Mesendoderm (in vitro differentiated cells): Measurements from ENCODE around the gene DNAJC6.

ENCODE experiments used
- DNase-seq: peaks from one replicate; pipeline ENCODE4 v3.0.0; 2013
- H2AK5ac ChIP-seq: 2 replicates; pipeline ENCODE4 v1.6.1; 2013; ENCODE audit warnings: low read length, inconsistent platforms
- H2BK120ac ChIP-seq: 2 replicates; pipeline ENCODE4 v1.6.1; 2013; ENCODE audit warnings: low read depth, mild to moderate bottlenecking, low read length, moderate library complexity, mixed read lengths
- H2BK15ac ChIP-seq: replicated peaks from 2 replicates; pipeline ENCODE4 v1.6.1; 2013; ENCODE audit warnings: low read depth, mild to moderate bottlenecking, moderate library complexity
- H2BK5ac ChIP-seq: 2 replicates; pipeline ENCODE4 v1.6.1; 2013; ENCODE audit warnings: low read length, inconsistent platforms
- H3K18ac ChIP-seq: 2 replicates; pipeline ENCODE4 v1.6.1; 2013; ENCODE audit warnings: mild to moderate bottlenecking, low read length, mixed read lengths
- H3K23ac ChIP-seq: one replicate; pipeline ENCODE4 v1.6.1; 2013; ENCODE audit warnings: low read length
- H3K27ac ChIP-seq: 2 replicates; pipeline ENCODE4 v1.5.1; 2013; ENCODE audit warnings: low read depth, mild to moderate bottlenecking, inconsistent platforms, low read length, moderate library complexity
- H3K27me3 ChIP-seq: 2 replicates; pipeline ENCODE4 v1.6.1; 2013; ENCODE audit warnings: low read length, control low read depth, mild to moderate bottlenecking, inconsistent platforms; ENCODE audit not compliant: insufficient read depth, poor library complexity
- H3K36me3 ChIP-seq: 2 replicates; pipeline ENCODE4 v1.6.1; 2013; ENCODE audit warnings: low read length, inconsistent platforms; ENCODE audit not compliant: control insufficient read depth, insufficient read depth
- H3K4ac ChIP-seq: one replicate; pipeline ENCODE4 v1.6.1; 2013; ENCODE audit warnings: low read depth, mild to moderate bottlenecking, low read length, moderate library complexity
- H3K4me1 ChIP-seq: 2 replicates; pipeline ENCODE4 v1.6.1; 2013; ENCODE audit warnings: low read depth, low read length, inconsistent platforms; ENCODE audit not compliant: control insufficient read depth
- H3K4me2 ChIP-seq: 2 replicates; pipeline ENCODE4 v1.6.1; 2013; ENCODE audit warnings: low read length
- H3K4me3 ChIP-seq: 2 replicates; pipeline ENCODE4 v1.5.1; 2013; ENCODE audit warnings: mild to moderate bottlenecking, low read length
- H3K56ac ChIP-seq: one replicate; pipeline ENCODE4 v1.6.1; 2013; ENCODE audit warnings: low read length
- H3K79me1 ChIP-seq: 2 replicates; pipeline ENCODE4 v1.6.1; 2013; ENCODE audit warnings: low read length, inconsistent platforms
- H3K79me2 ChIP-seq: 2 replicates; pipeline ENCODE4 v1.6.1; 2013; ENCODE audit warnings: mild to moderate bottlenecking, low read length; ENCODE audit not compliant: control insufficient read depth, insufficient read depth
- H3K9ac ChIP-seq: 2 replicates; pipeline ENCODE4 v1.6.1; 2013; ENCODE audit warnings: low read length, inconsistent platforms
- H4K5ac ChIP-seq: one replicate; pipeline ENCODE4 v1.6.1; 2013; ENCODE audit warnings: low read length
- H4K8ac ChIP-seq: one replicate; pipeline ENCODE4 v1.6.1; 2013; ENCODE audit warnings: low read depth, mild to moderate bottlenecking, control low read depth, low read length, moderate library complexity
- WGBS: extraction: QIAGEN DNeasy Blood & Tissue Kit; methylation state at CpG from one replicate; pipeline ENCODE4 v1.1.7; 2013; ENCODE audit warnings: low lambda C conversion rate, missing lambda C conversion rate; ENCODE audit not compliant: insufficient coverage; ENCODE audit errors: extremely low coverage; 5-methylcytosine and 5-hydroxymethylcytosine counted together

The DNAJC6 gene

DNA sequence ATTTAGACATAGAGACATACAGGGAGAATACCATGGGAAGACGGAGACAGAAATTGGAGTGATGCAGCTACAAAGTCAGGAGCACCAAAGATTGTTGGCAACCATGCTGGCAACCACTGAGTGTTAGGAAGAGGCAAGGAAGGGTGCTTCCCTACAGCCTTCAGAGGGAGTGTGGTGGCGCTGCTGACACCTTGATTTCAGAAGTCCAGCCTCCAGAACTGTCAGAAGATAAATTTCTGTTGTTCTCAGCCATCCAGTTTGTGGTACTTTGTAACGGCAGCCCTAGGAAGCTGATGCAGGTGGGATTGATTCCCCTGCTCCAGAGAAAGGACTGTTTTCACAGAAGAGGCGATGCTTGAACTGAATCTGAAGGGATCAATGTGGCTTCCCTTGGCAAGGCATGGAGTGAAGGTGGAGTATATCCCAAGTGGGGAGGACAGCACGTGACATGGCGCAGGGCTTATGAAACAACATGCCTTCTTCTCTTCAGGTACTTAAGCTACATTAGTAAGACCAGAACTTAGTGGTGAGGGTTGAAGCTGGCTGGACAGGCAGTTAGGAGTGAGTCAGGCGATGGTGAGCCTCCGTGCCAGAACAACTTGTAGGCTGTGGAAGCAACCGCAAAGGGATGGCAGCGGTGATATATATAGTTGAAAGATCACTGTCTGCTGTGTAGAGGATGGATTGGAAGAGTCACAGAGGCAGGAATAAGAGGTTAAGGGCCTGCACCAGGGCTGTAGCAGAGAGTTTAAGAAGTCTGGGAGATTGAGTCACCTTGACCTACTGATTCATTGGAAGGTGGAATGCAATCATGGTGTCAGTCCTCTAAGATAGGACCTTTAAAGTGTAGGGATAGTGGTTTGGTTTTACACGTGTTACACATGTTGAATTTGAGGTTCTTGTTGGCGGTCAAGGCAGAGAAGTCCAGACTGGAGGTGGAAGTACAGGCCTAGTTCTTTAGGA lies 113.2 kb downstream of the DNAJC6 start:
- no peaks in the 10 kb centered on the region for H3K36me3 ChIP-seq
- no peak overlapping the region for H3K56ac ChIP-seq
- H3K79me2 ChIP-seq: peaks cover 12% of the 10 kb centered on the region
- H3K23ac ChIP-seq: no peak overlapping the region
- no peak overlapping the region for H3K9ac ChIP-seq
- no peak overlapping the region for H3K4me2 ChIP-seq
- no peak overlapping the region for H2BK5ac ChIP-seq
- H4K8ac ChIP-seq: no peak overlapping the region
- WGBS: no CpG with 5 or more reads among the region's 12 CpGs
- no peak overlapping the region for H2BK120ac ChIP-seq
- no peak overlapping the region for H2AK5ac ChIP-seq
- peaks cover 7% of the 10 kb centered on the region for H3K79me1 ChIP-seq
- no peaks in the 10 kb centered on the region for H3K27me3 ChIP-seq
- H3K27ac ChIP-seq: no peak overlapping the region
- no peak overlapping the region for H3K4me3 ChIP-seq
- H2BK15ac ChIP-seq: no peak overlapping the region
- no peak overlapping the region for H3K18ac ChIP-seq
- peaks cover 2% of the 10 kb centered on the region for H3K4me1 ChIP-seq
- H3K4ac ChIP-seq: no peak overlapping the region
- H4K5ac ChIP-seq: no peak overlapping the region
- DNase-seq: no peak

DNA sequence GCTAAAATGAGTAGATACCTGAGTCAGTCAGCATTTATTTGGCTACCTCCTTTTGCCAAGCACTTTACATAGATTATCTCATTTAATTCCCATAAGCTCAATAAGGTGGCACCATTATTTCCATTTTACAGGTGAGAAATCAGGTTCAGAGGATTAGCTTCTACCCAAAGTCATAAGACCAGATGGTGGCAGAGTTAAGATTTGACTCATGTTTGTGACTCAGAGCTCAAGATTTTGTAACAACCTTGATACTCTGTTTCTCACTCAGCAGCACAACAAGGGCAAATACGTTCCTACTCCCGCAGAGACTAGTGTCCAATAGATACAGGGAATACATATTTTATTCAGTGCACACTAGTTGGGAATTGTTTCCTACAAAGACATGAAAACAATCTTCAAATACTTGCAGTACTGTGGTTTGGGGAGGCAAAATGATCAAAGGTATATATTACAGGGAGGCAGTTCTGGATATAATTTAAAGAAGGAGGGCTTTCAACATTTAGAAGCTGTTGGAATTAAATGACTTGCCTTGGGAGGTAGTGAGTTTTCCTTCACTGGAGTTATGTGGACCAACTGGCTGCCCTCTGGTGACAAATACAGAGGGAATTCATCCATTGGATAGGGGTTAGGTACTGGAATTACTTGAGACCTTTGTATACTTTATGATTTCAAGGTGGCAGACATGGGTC lies 114.7 kb downstream of the DNAJC6 start:
- H3K4ac ChIP-seq: no peak overlapping the region
- H3K56ac ChIP-seq: no peak overlapping the region
- H3K4me3 ChIP-seq: no peak overlapping the region
- peaks cover 12% of the 10 kb centered on the region for H3K79me2 ChIP-seq
- no peak overlapping the region for H4K8ac ChIP-seq
- peaks cover 7% of the 10 kb centered on the region for H3K79me1 ChIP-seq
- no peak overlapping the region for H3K4me2 ChIP-seq
- no peak overlapping the region for H4K5ac ChIP-seq
- H2BK120ac ChIP-seq: no peak overlapping the region
- no peaks in the 10 kb centered on the region for H3K27me3 ChIP-seq
- no peak overlapping the region for H3K18ac ChIP-seq
- H2BK5ac ChIP-seq: no peak overlapping the region
- no peak overlapping the region for H3K23ac ChIP-seq
- no peak overlapping the region for H2BK15ac ChIP-seq
- DNase-seq: peak; percentile 62
- no CpG with 5 or more reads among the region's 2 CpGs for WGBS
- no peak overlapping the region for H2AK5ac ChIP-seq
- no peak overlapping the region for H3K27ac ChIP-seq
- H3K9ac ChIP-seq: no peak overlapping the region
- H3K36me3 ChIP-seq: no peaks in the 10 kb centered on the region
- peaks cover 2% of the 10 kb centered on the region for H3K4me1 ChIP-seq

DNA sequence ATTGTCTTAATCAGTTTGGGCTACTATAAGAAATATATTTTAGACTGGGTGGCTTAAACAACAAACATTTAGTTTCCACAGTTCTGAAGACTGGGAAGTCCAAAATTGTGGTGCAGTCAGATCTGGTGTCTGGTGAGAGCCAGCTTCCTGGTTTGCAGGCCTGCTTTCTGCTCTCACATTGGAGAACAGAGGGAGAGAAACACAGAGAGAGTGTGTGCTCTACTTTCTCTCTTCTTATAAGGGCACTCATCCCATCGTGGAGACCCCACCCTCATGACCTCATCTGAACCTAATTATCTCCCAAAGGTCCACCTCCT lies 115.2 kb downstream of the DNAJC6 start:
- H4K5ac ChIP-seq: no peak overlapping the region
- WGBS: no CpG with 5 or more reads among the region's 1 CpG
- no peak overlapping the region for H3K56ac ChIP-seq
- peak; percentile 39 for DNase-seq
- no peak overlapping the region for H3K4me3 ChIP-seq
- peaks cover 12% of the 10 kb centered on the region for H3K79me2 ChIP-seq
- peaks cover 2% of the 10 kb centered on the region for H3K4me1 ChIP-seq
- no peak overlapping the region for H3K9ac ChIP-seq
- no peaks in the 10 kb centered on the region for H3K27me3 ChIP-seq
- no peaks in the 10 kb centered on the region for H3K36me3 ChIP-seq
- H2BK15ac ChIP-seq: no peak overlapping the region
- H2AK5ac ChIP-seq: no peak overlapping the region
- no peak overlapping the region for H3K27ac ChIP-seq
- H4K8ac ChIP-seq: no peak overlapping the region
- no peak overlapping the region for H2BK5ac ChIP-seq
- H3K4me2 ChIP-seq: no peak overlapping the region
- no peak overlapping the region for H3K23ac ChIP-seq
- no peak overlapping the region for H3K4ac ChIP-seq
- H3K18ac ChIP-seq: no peak overlapping the region
- H2BK120ac ChIP-seq: no peak overlapping the region
- peaks cover 7% of the 10 kb centered on the region for H3K79me1 ChIP-seq

DNA sequence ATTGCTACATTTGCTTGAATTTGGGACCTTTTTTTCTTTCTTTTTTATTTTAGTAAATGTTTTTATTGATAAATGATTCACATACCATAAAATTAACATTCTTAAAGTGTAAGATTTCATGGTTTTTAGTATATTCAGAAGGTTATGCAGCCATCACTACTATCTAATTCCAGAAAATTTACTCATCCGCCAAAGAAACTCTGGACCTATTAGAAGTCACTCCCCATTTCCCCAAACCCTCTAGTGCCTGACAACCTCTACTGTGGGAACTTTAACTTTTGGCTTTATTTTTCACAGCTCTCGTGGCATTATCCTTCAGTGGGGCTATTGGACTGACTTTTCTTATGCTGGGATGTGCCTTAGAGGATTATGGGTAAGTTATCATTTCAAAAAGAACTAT lies 115.7 kb downstream of the DNAJC6 start:
- Histone ChIP-seq H2BK15ac (no peak overlapping the region), H3K18ac (no peak overlapping the region), H3K36me3 (no peaks in the 10 kb centered on the region), H3K27ac (no peak overlapping the region), H3K27me3 (no peaks in the 10 kb centered on the region), H3K79me1 (peaks cover 7% of the 10 kb centered on the region), H3K4ac (no peak overlapping the region), H3K9ac (no peak overlapping the region), H4K8ac (no peak overlapping the region), H3K4me3 (no peak overlapping the region), H3K4me2 (no peak overlapping the region), H4K5ac (no peak overlapping the region), H3K56ac (no peak overlapping the region), H3K4me1 (peaks cover 2% of the 10 kb centered on the region), H3K23ac (no peak overlapping the region), H3K79me2 (peaks cover 12% of the 10 kb centered on the region), H2BK5ac (no peak overlapping the region), H2AK5ac (no peak overlapping the region), H2BK120ac (no peak overlapping the region)
- no peak for DNase-seq
- no CpG with 5 or more reads among the region's 2 CpGs for WGBS

DNA sequence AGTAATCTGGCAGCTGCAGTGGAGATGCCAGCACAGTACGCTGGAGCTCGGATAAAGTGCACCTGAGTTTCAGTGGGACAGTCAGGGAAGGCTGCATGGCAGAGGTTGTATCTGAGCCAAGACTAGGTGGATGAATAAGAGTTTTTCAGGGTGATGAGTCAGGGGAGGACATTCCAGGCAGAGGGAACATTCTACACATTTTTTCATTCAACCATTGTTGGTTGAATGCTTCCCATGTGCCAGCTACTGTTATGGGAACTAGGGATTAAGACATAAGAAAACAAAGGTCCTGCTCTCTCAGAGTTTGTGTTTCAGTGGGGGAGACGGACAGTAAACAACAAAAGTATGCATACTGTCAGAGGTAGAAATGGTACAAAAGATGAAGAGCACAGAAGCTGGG lies 116.4 kb downstream of the DNAJC6 start:
- Histone ChIP-seq H3K4ac (no peak overlapping the region), H2BK15ac (no peak overlapping the region), H3K27ac (no peak overlapping the region), H3K4me2 (no peak overlapping the region), H3K4me3 (no peak overlapping the region), H3K79me2 (peaks cover 12% of the 10 kb centered on the region), H4K5ac (no peak overlapping the region), H3K36me3 (no peaks in the 10 kb centered on the region), H2AK5ac (no peak overlapping the region), H2BK120ac (no peak overlapping the region), H3K56ac (no peak overlapping the region), H2BK5ac (no peak overlapping the region), H3K18ac (no peak overlapping the region), H3K4me1 (peaks cover 2% of the 10 kb centered on the region), H3K79me1 (peaks cover 7% of the 10 kb centered on the region), H3K9ac (no peak overlapping the region), H3K27me3 (no peaks in the 10 kb centered on the region), H3K23ac (no peak overlapping the region), H4K8ac (no peak overlapping the region)
- no CpG with 5 or more reads among the region's 3 CpGs for WGBS
- peak; percentile 87 for DNase-seq
